Esophagus squamous epithelium (tissue), 5 donors: Measurements from ENCODE around the gene DUSP8. TPM values are rescaled to one million over a fixed set of nuclear protein-coding genes. Genes with fewer than 3 reads are reported as not detected.
A peak's percentile ranks its signal among the peaks of the same experiment; 100 is the strongest.

Experiments
- DNase-seq: peaks from one replicate; lab custom pipeline; 2025; lab: John Stamatoyannopoulos, UW
- H3K27ac ChIP-seq, 4 donors: fragments of 200-600 bp; sonication (generic); one replicate each; pipeline ENCODE4 v1.5.1; 2016 to 2019; ENCODE audit warnings: mild to moderate bottlenecking in 1 of 4
- H3K27me3 ChIP-seq, 4 donors: fragments of 200-600 bp; sonication (generic); 1 replicate in 3 of 4; 2 replicates in 1 of 4; pipeline versions ENCODE4 v1.5.1 to v1.6.0; 2017 to 2021; ENCODE audit warnings: antibody characterized with exemption in 1 of 4
- H3K36me3 ChIP-seq, 3 donors: fragments of 200-600 bp; sonication (generic); one replicate each; pipeline ENCODE4 v1.5.1; 2016 to 2019
- H3K4me1 ChIP-seq, 3 donors: fragments of 200-600 bp; sonication (generic); one replicate each; pipeline ENCODE4 v1.5.1; 2017 to 2019
- H3K4me3 ChIP-seq, 4 donors: fragments of 200-600 bp; sonication (generic); 1 replicate in 3 of 4; 2 replicates in 1 of 4; pipeline ENCODE4 v1.5.1; 2016 to 2019; ENCODE audit warnings: mild to moderate bottlenecking in 2 of 4, moderate library complexity in 1 of 4
- H3K9me3 ChIP-seq, 3 donors: fragments of 200-600 bp; sonication (generic); one replicate each; pipeline ENCODE4 v1.5.1; 2016 to 2019
- POLR2A ChIP-seq, 4 donors: fragments of 450-650 bp; IDR thresholded peaks; one replicate each; pipeline ENCODE4 v1.6.1; 2017; ENCODE audit warnings: antibody characterized with exemption in 4 of 4, mild to moderate bottlenecking in 4 of 4, moderate library complexity in 3 of 4
- WGBS, 2 donors: methylation state at CpG; one replicate each; pipeline ENCODE4 v1.1.5; 2018; 5-methylcytosine and 5-hydroxymethylcytosine counted together
- intact Hi-C: fragments of 100-400 bp; cut with DNase I; formaldehyde crosslinking; loops from one replicate; pipeline ENCODE4 v1.15.0; 2022
- total RNA-seq, 4 donors: library from RNA; depleted of rRNA; stranded (reverse); fragments of >200 nt; gene quantifications; one replicate each; pipeline ENCODE4 v1.1.0, GENCODE V29; 2016
- TF ChIP-seq, protein P1 (sequence below), 6 experiments: fragments of 450-650 bp in 4 of 6; fragments of 200-600 bp in 2 of 6; sonication (generic) in 2 of 6; IDR thresholded peaks; one replicate each; pipeline ENCODE4 v1.5.1; 2016 to 2019; ENCODE audit warnings: antibody characterized with exemption in 6 of 6, mild to moderate bottlenecking in 4 of 6, moderate library complexity in 4 of 6
- donor health status: DM: yes; HTN: yes; CAD: no.

Gene DUSP8
- total RNA-seq, 4 donors from 2014 or later = 0.12 to 1.3 (median 0.64) TPM

DNA sequence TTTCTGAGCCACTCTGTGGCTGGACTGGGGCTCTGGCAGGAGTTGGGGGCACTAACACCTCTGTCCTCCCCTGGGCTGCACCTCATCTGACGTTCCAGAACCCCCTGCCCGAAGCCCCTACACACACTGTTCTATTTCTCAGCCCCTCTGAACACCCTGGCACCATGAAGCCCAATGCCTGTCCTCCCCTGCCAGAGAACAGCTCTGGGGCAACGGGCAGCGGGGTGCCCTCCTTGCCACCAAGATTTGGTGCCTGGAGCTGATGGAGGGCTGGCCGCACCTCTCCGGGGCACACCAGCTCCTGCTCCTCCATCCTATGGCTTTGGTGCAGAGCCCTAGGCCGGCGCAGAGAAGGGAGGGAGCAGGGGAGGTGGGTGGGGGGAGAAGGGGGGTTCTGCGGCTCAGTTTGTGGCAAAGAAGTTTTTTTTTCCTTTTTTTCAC, 16.3 kb downstream of the DUSP8 start:
- TF ChIP-seq, protein P1, sequence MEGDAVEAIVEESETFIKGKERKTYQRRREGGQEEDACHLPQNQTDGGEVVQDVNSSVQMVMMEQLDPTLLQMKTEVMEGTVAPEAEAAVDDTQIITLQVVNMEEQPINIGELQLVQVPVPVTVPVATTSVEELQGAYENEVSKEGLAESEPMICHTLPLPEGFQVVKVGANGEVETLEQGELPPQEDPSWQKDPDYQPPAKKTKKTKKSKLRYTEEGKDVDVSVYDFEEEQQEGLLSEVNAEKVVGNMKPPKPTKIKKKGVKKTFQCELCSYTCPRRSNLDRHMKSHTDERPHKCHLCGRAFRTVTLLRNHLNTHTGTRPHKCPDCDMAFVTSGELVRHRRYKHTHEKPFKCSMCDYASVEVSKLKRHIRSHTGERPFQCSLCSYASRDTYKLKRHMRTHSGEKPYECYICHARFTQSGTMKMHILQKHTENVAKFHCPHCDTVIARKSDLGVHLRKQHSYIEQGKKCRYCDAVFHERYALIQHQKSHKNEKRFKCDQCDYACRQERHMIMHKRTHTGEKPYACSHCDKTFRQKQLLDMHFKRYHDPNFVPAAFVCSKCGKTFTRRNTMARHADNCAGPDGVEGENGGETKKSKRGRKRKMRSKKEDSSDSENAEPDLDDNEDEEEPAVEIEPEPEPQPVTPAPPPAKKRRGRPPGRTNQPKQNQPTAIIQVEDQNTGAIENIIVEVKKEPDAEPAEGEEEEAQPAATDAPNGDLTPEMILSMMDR (IDR thresholded peaks at IDR 0.05) = no peak
- no peak for TF ChIP-seq POLR2A (IDR thresholded peaks at IDR 0.05)
- Histone ChIP-seq H3K27me3 (peaks cover 0 to 77% (median 0%) of the 10 kb centered on the region in 4 donors), H3K27ac (no peak overlapping the region), H3K4me3 (no peak overlapping the region), H3K36me3 (no peaks in the 10 kb centered on the region), H3K4me1 (peaks cover 23 to 48% (median 27%) of the 10 kb centered on the region in 3 donors), H3K9me3 (no peaks in the 10 kb centered on the region)
- DNase-seq = no peak
- WGBS, 2 donors = 67 to 73% methylated on average over 1 to 6 of the region's 9 CpGs
- intact Hi-C loops = no loop called here

- Histone ChIP-seq H3K4me1 (peaks cover 23 to 47% (median 27%) of the 10 kb centered on the region in 3 donors), H3K27me3 (peaks cover 0 to 74% (median 0%) of the 10 kb centered on the region in 4 donors), H3K9me3 (no peaks in the 10 kb centered on the region), H3K36me3 (no peaks in the 10 kb centered on the region), H3K27ac (no peak overlapping the region), H3K4me3 (no peak overlapping the region)
- TF ChIP-seq POLR2A (IDR thresholded peaks at IDR 0.05) = no peak
- TF ChIP-seq, protein P1 (IDR thresholded peaks at IDR 0.05) = no peak
- no peak for DNase-seq
- intact Hi-C loops = no loop called here
- 57 to 74% methylated on average over 4 of the region's 13 CpGs for WGBS, 2 donors
These were observed 16.9 kb downstream of the DUSP8 start for GRCh38 chr11:1554981-1555712.

GRCh38 chr11:1553808-1554594, 18.1 kb downstream of the DUSP8 start:
- intact Hi-C loops = no loop called here
- WGBS, 2 donors = 31 to 37% methylated on average over 6 to 9 of the region's 20 CpGs
- Histone ChIP-seq H3K27ac (peak overlapping the region in 1 of 4 donors; percentile 5), H3K4me1 (peaks cover 15 to 35% (median 16%) of the 10 kb centered on the region in 3 donors), H3K9me3 (no peaks in the 10 kb centered on the region), H3K4me3 (no peak overlapping the region), H3K36me3 (no peaks in the 10 kb centered on the region), H3K27me3 (peaks cover 0 to 74% (median 0%) of the 10 kb centered on the region in 4 donors)
- TF ChIP-seq, protein P1 (IDR thresholded peaks at IDR 0.05) = peak in 2 of 6 experiments; percentile 29 to 44
- no peak for TF ChIP-seq POLR2A (IDR thresholded peaks at IDR 0.05)
- no peak for DNase-seq

GRCh38 chr11:1549338-1550330, 22.4 kb downstream of the DUSP8 start:
- Histone ChIP-seq H3K9me3 (no peaks in the 10 kb centered on the region), H3K4me1 (peaks cover 30 to 50% (median 32%) of the 10 kb centered on the region in 3 donors), H3K4me3 (no peak overlapping the region), H3K36me3 (no peaks in the 10 kb centered on the region), H3K27ac (peak overlapping the region in 2 of 4 donors; percentile 43 to 78), H3K27me3 (peaks cover 4 to 78% (median 7%) of the 10 kb centered on the region in 4 donors)
- intact Hi-C loops = no loop called here
- WGBS, 2 donors = 77 to 83% methylated on average over 11 to 12 of the region's 13 CpGs
- no peak for DNase-seq
- TF ChIP-seq POLR2A (IDR thresholded peaks at IDR 0.05) = no peak
- TF ChIP-seq, protein P1 (IDR thresholded peaks at IDR 0.05) = no peak
